Measurements from ENCODE around the gene ADAM22.
"Not testable (repeated sequence)": the region's sequence is repeated elsewhere in the genome, so short reads cannot be mapped to it uniquely, and the experiment has no call there.

Gene ADAM22

GRCh38 chr7:87933953-87934698 is at the start of gene ADAM22:
Gene ADAM22, plus strand, starts transcription at chr7:87934251. Its CDS starts 215 bp downstream, at chr7:87934466.
- DNase-seq (ENCODE audit: low spot score), result peak; percentile 88

GRCh38 chr7:87885018-87885417 is 49.0 kb upstream of the ADAM22 start:
- peak; percentile 22 for DNase-seq (ENCODE audit: low spot score)

GRCh38 chr7:87886875-87887274 is 47.2 kb upstream of the ADAM22 start:
- peak; percentile 66 for DNase-seq (ENCODE audit: low spot score)

GRCh38 chr7:87895363-87895762 is 38.7 kb upstream of the ADAM22 start:
- no peak for DNase-seq (ENCODE audit: low spot score)

- DNase-seq (ENCODE audit: low spot score), result no peak
Measured at GRCh38 chr7:87899255-87899654, 34.8 kb upstream of the ADAM22 start.

- DNase-seq (ENCODE audit: low spot score), result not testable (repeated sequence)
Measured at GRCh38 chr7:87907136-87907906, 26.7 kb upstream of the ADAM22 start.

- not testable (repeated sequence) for DNase-seq (ENCODE audit: low spot score)
Measured at GRCh38 chr7:87908814-87909213, 25.2 kb upstream of the ADAM22 start.

- DNase-seq (ENCODE audit: low spot score), result no peak
Measured at GRCh38 chr7:87912121-87912520, 21.9 kb upstream of the ADAM22 start.

- DNase-seq (ENCODE audit: low spot score), result no peak
Measured at GRCh38 chr7:87918740-87919139, 15.3 kb upstream of the ADAM22 start.

- DNase-seq (ENCODE audit: low spot score), result no peak
Measured at GRCh38 chr7:87919875-87920274, 14.2 kb upstream of the ADAM22 start.

GRCh38 chr7:87920578-87920977 is 13.5 kb upstream of the ADAM22 start:
- DNase-seq (ENCODE audit: low spot score), result no peak

GRCh38 chr7:87922759-87923395 is 11.2 kb upstream of the ADAM22 start:
- DNase-seq (ENCODE audit: low spot score), result not testable (repeated sequence)

GRCh38 chr7:87926581-87927461 is 7.2 kb upstream of the ADAM22 start:
- no peak for DNase-seq (ENCODE audit: low spot score)

GRCh38 chr7:87933605-87933952 is 472 bp upstream of the ADAM22 start:
- DNase-seq (ENCODE audit: low spot score), result no peak

- DNase-seq (ENCODE audit: low spot score), result no peak
Measured at GRCh38 chr7:87934699-87935383, 790 bp downstream of the ADAM22 start.

GRCh38 chr7:87935384-87935706 is 1.3 kb downstream of the ADAM22 start:
- no peak for DNase-seq (ENCODE audit: low spot score)

- DNase-seq (ENCODE audit: low spot score), result no peak
Measured at GRCh38 chr7:87941138-87941537, 7.1 kb downstream of the ADAM22 start.

GRCh38 chr7:87944547-87944946 is 10.5 kb downstream of the ADAM22 start:
- DNase-seq (ENCODE audit: low spot score), result no peak

- DNase-seq (ENCODE audit: low spot score), result not testable (repeated sequence)
Measured at GRCh38 chr7:87945926-87946325, 11.9 kb downstream of the ADAM22 start.

GRCh38 chr7:87948371-87948770 is 14.3 kb downstream of the ADAM22 start:
- no peak for DNase-seq (ENCODE audit: low spot score)

- DNase-seq (ENCODE audit: low spot score), result no peak
Measured at GRCh38 chr7:87959336-87959735, 25.3 kb downstream of the ADAM22 start.

- DNase-seq (ENCODE audit: low spot score), result no peak
Measured at GRCh38 chr7:87960239-87960638, 26.2 kb downstream of the ADAM22 start.

Measured in NAMALWA (cell line).